Measurements from ENCODE around the gene NDUFS8. TPM values are rescaled to one million over a fixed set of nuclear protein-coding genes. Genes with fewer than 3 reads are reported as not detected.

NDUFS8 gene
- total and polyA plus RNA-seq, 2 of the 13 experiments (the other 11 are each of a cell fraction or from before 2014, with no cell fraction given) = 96.7 to 158 TPM

DNA sequence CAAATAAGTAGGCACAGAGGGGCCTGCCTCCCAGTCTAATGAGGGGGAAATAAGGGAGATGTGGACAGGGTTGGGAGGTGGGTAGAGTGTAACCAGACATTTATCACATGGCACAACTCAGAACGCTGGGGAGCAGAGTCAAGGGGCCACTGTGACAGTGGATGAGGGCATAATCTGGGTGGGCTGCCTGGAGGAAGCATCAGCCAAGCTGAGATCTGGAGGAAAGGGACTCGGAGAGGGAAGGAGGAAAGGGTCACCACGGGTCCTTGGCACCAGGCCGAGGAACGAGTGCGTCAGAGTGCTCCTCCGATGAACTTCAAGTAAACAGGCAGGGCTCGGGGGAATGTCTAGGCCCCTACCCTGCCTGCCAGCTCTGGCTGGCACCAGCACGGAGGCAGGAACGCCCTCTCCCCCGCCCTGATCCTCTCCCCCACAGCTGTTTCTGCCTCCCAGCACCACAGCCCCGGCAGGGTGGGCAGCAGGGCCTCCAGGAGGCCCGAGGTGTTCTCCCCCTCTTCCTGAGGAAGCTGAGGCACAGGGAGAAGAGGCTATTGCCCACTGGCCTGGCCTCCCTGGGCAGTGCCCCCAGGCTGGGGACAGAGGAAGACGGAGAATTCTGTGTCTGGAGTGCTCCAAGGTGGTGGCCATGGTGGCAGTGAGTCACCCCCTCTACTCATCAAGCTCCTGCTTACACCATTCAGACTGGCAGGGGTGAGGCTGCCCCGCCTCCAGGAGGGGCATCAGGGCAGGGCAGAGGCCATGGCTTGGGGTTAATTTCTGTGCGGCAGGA lies 16.1 kb upstream of the NDUFS8 start:
- peak overlapping the region; percentile 74 for H3K27ac ChIP-seq (ENCODE audit: extremely low read length, insufficient read depth, low read length)
- CTCF ChIA-PET (ENCODE audit: low intra/inter-chr PET ratio, low total read pairs) = no interaction called here
- TF ChIP-seq ZMYM3 (CRISPR knock-in tag; IDR thresholded peaks at IDR 0.05) (peak; percentile 20; the same call in 1 of the 2 replicates), AGO2 (optimal IDR thresholded peaks at IDR 0.05; ENCODE audit: low read depth, low read length) (peak; percentile 29), ZSCAN25 (CRISPR knock-in tag; IDR thresholded peaks at IDR 0.05) (peak; percentile 95), ZNF20 (CRISPR knock-in tag; IDR thresholded peaks at IDR 0.05) (no peak)
- TF ChIP-seq, protein P1, sequence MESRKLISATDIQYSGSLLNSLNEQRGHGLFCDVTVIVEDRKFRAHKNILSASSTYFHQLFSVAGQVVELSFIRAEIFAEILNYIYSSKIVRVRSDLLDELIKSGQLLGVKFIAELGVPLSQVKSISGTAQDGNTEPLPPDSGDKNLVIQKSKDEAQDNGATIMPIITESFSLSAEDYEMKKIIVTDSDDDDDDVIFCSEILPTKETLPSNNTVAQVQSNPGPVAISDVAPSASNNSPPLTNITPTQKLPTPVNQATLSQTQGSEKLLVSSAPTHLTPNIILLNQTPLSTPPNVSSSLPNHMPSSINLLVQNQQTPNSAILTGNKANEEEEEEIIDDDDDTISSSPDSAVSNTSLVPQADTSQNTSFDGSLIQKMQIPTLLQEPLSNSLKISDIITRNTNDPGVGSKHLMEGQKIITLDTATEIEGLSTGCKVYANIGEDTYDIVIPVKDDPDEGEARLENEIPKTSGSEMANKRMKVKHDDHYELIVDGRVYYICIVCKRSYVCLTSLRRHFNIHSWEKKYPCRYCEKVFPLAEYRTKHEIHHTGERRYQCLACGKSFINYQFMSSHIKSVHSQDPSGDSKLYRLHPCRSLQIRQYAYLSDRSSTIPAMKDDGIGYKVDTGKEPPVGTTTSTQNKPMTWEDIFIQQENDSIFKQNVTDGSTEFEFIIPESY (CRISPR knock-in tag; IDR thresholded peaks at IDR 0.05) = peak; percentile 95
- TF ChIP-seq, protein P2, sequence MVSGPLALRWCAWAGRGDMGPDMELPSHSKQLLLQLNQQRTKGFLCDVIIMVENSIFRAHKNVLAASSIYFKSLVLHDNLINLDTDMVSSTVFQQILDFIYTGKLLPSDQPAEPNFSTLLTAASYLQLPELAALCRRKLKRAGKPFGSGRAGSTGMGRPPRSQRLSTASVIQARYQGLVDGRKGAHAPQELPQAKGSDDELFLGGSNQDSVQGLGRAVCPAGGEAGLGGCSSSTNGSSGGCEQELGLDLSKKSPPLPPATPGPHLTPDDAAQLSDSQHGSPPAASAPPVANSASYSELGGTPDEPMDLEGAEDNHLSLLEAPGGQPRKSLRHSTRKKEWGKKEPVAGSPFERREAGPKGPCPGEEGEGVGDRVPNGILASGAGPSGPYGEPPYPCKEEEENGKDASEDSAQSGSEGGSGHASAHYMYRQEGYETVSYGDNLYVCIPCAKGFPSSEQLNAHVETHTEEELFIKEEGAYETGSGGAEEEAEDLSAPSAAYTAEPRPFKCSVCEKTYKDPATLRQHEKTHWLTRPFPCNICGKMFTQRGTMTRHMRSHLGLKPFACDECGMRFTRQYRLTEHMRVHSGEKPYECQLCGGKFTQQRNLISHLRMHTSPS (CRISPR knock-in tag; IDR thresholded peaks at IDR 0.05; ENCODE audit: low read depth) = peak; percentile 76
- TF ChIP-seq, protein P3, sequence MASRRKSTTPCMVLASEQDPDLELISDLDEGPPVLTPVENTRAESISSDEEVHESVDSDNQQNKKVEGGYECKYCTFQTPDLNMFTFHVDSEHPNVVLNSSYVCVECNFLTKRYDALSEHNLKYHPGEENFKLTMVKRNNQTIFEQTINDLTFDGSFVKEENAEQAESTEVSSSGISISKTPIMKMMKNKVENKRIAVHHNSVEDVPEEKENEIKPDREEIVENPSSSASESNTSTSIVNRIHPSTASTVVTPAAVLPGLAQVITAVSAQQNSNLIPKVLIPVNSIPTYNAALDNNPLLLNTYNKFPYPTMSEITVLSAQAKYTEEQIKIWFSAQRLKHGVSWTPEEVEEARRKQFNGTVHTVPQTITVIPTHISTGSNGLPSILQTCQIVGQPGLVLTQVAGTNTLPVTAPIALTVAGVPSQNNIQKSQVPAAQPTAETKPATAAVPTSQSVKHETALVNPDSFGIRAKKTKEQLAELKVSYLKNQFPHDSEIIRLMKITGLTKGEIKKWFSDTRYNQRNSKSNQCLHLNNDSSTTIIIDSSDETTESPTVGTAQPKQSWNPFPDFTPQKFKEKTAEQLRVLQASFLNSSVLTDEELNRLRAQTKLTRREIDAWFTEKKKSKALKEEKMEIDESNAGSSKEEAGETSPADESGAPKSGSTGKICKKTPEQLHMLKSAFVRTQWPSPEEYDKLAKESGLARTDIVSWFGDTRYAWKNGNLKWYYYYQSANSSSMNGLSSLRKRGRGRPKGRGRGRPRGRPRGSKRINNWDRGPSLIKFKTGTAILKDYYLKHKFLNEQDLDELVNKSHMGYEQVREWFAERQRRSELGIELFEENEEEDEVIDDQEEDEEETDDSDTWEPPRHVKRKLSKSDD (CRISPR knock-in tag; IDR thresholded peaks at IDR 0.05; ENCODE audit: low read depth) = no peak
- TF ChIP-seq, protein P4, sequence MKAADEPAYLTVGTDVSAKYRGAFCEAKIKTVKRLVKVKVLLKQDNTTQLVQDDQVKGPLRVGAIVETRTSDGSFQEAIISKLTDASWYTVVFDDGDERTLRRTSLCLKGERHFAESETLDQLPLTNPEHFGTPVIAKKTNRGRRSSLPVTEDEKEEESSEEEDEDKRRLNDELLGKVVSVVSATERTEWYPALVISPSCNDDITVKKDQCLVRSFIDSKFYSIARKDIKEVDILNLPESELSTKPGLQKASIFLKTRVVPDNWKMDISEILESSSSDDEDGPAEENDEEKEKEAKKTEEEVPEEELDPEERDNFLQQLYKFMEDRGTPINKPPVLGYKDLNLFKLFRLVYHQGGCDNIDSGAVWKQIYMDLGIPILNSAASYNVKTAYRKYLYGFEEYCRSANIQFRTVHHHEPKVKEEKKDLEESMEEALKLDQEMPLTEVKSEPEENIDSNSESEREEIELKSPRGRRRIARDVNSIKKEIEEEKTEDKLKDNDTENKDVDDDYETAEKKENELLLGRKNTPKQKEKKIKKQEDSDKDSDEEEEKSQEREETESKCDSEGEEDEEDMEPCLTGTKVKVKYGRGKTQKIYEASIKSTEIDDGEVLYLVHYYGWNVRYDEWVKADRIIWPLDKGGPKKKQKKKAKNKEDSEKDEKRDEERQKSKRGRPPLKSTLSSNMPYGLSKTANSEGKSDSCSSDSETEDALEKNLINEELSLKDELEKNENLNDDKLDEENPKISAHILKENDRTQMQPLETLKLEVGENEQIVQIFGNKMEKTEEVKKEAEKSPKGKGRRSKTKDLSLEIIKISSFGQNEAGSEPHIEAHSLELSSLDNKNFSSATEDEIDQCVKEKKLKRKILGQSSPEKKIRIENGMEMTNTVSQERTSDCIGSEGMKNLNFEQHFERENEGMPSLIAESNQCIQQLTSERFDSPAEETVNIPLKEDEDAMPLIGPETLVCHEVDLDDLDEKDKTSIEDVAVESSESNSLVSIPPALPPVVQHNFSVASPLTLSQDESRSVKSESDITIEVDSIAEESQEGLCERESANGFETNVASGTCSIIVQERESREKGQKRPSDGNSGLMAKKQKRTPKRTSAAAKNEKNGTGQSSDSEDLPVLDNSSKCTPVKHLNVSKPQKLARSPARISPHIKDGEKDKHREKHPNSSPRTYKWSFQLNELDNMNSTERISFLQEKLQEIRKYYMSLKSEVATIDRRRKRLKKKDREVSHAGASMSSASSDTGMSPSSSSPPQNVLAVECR (CRISPR knock-in tag; IDR thresholded peaks at IDR 0.05; ENCODE audit: borderline replicate concordance) = no peak

More for the DNA sequence above, 16.1 kb upstream of the NDUFS8 start:
- Histone ChIP-seq H3K9me3 (ENCODE audit: low read length) (no peaks in the 10 kb centered on the region), H3K79me2 (ENCODE audit: insufficient read depth, low read length) (no peaks in the 10 kb centered on the region), H3K4me3 (replicated peaks in 1 of 3; ENCODE audit: insufficient read depth in 1 of 3, low read depth in 2 of 3, low read length in 3 of 3) (no peak overlapping the region), H4K20me1 (ENCODE audit: insufficient read depth, low read length) (no peaks in the 10 kb centered on the region), H3K9ac (ENCODE audit: insufficient read depth, low read depth, low read length) (peak overlapping the region; percentile 56), H3K27me3 (ENCODE audit: control insufficient read depth in 1 of 2, insufficient read depth in 2 of 2, low read length in 2 of 2) (no peaks in the 10 kb centered on the region), H3K4me2 (ENCODE audit: low read depth, low read length) (0 out of 2 replicates have a peak overlapping the region, but pooled peaks have one; percentile 2), H3K4me1 (ENCODE audit: insufficient read depth, low read length) (peaks cover 93% of the 10 kb centered on the region), H2AFZ (ENCODE audit: low read length) (no peak overlapping the region), H3K36me3 (replicated peaks in 1 of 2; ENCODE audit: control insufficient read depth in 1 of 2, insufficient read depth in 2 of 2, low read length in 2 of 2) (no peaks in the 10 kb centered on the region)
- in situ Hi-C loops (cut with HindIII; ENCODE audit: extremely low pct_ligation_motif_present, low pct_unique_long_range_greater_than_20kb) = no loop called here
- ATAC-seq = no peak
- 80% methylated on average over 10 of the region's 16 CpGs for WGBS (ENCODE audit: low lambda C conversion rate)
- no peak for DNase-seq (ENCODE audit: low spot score)
- FAIRE-seq = no peak
- BruUV-seq (replicated peaks) = no TSS peak
- POLR2A ChIA-PET = no interaction called here
- intact Hi-C loops (cut with micrococcal nuclease; ENCODE audit: unreplicated experiment) = no loop called here
